GM23248 (cell line): ENCODE data around the gene DNASE1L2. TPM values are rescaled to one million over a fixed set of nuclear protein-coding genes. Genes with fewer than 3 reads are reported as not detected.
A peak's percentile ranks its signal among the peaks of the same experiment; 100 is the strongest.

ENCODE experiments used
- DNase-seq: peaks from one replicate; pipeline ENCODE4 v3.0.0-alpha.2; 2015
- H2AFZ ChIP-seq: fragments of 200-600 bp; sonication (generic); 2 replicates; pipeline ENCODE4 v1.6.1; 2016; ENCODE audit warnings: antibody characterized with exemption
- H3F3A ChIP-seq: fragments of 200-600 bp; sonication (generic); 2 replicates; pipeline ENCODE4 v1.6.1; 2016; ENCODE audit warnings: mild to moderate bottlenecking, antibody characterized with exemption, mixed run types; ENCODE audit not compliant: insufficient read depth
- H3K27ac ChIP-seq: fragments of 200-600 bp; sonication (generic); 2 replicates; pipeline ENCODE4 v1.5.1; 2016; ENCODE audit warnings: mild to moderate bottlenecking
- H3K27me3 ChIP-seq: fragments of 200-600 bp; sonication (generic); replicated peaks from 2 replicates; pipeline ENCODE4 v1.6.1; 2016; ENCODE audit warnings: mild to moderate bottlenecking; ENCODE audit not compliant: insufficient read depth
- H3K36me3 ChIP-seq: fragments of 200-600 bp; sonication (generic); 2 replicates; pipeline ENCODE4 v1.6.1; 2016; ENCODE audit warnings: low read depth, mild to moderate bottlenecking
- H3K4me1 ChIP-seq: fragments of 200-600 bp; sonication (generic); 2 replicates; pipeline ENCODE4 v1.6.1; 2016; ENCODE audit warnings: mild to moderate bottlenecking; ENCODE audit not compliant: insufficient read depth
- H3K4me2 ChIP-seq: fragments of 200-600 bp; sonication (generic); one replicate; pipeline ENCODE4 v1.6.1; 2016; ENCODE audit warnings: mild to moderate bottlenecking; ENCODE audit not compliant: unreplicated experiment
- H3K4me3 ChIP-seq: fragments of 200-600 bp; sonication (generic); 2 replicates; pipeline ENCODE4 v1.5.1; 2016; ENCODE audit warnings: mild to moderate bottlenecking
- H3K79me2 ChIP-seq: fragments of 200-600 bp; sonication (generic); 2 replicates; pipeline ENCODE4 v1.6.1; 2016; ENCODE audit warnings: mild to moderate bottlenecking; ENCODE audit not compliant: insufficient read depth
- H3K9ac ChIP-seq: fragments of 200-600 bp; sonication (generic); 2 replicates; pipeline ENCODE4 v1.6.1; 2016; ENCODE audit warnings: mild to moderate bottlenecking
- H3K9me2 ChIP-seq: fragments of 200-600 bp; sonication (generic); 2 replicates; pipeline ENCODE4 v1.6.1; 2016; ENCODE audit warnings: mixed run types, mild to moderate bottlenecking, moderate library complexity; ENCODE audit not compliant: insufficient read depth
- H3K9me3 ChIP-seq: fragments of 200-600 bp; sonication (generic); one replicate; pipeline ENCODE4 v1.6.1; 2017; ENCODE audit warnings: low read depth
- H4K20me1 ChIP-seq: fragments of 200-600 bp; sonication (generic); 2 replicates; pipeline ENCODE4 v1.6.0; 2016; ENCODE audit not compliant: insufficient read depth
- EZH2 ChIP-seq: fragments of 200-600 bp; sonication (generic); IDR thresholded peaks from 2 replicates; pipeline ENCODE4 v1.6.1; 2018; ENCODE audit warnings: antibody characterized with exemption, mild to moderate bottlenecking; ENCODE audit not compliant: insufficient read depth, poor library complexity, severe bottlenecking
- EZH2phosphoT487 ChIP-seq: fragments of 200-600 bp; sonication (generic); IDR thresholded peaks from 2 replicates; pipeline ENCODE4 v1.6.1; 2018; ENCODE audit warnings: antibody characterized with exemption, moderate library complexity, mild to moderate bottlenecking, low read depth; ENCODE audit not compliant: insufficient read depth
- WGBS, 2 experiments: methylation state at CpG; one replicate each; pipeline ENCODE4 v1.1.6; 2015 to 2017; ENCODE audit warnings: low lambda C conversion rate in 2 of 2, low coverage in 1 of 2; ENCODE audit errors: missing lambda C conversion rate in 2 of 2; 5-methylcytosine and 5-hydroxymethylcytosine counted together
- in situ Hi-C: fragments of 300-500 bp; cut with MboI; formaldehyde crosslinking; loops from 2 replicates; pipeline ENCODE4 v1.15.0; 2020
- polyA plus RNA-seq: library from polyadenylated mRNA; unstranded; fragments of >200 nt; fragmentation: Nextera tagmentation; extraction: Ambion mirVana; gene quantifications from 2 replicates; pipeline ENCODE4 v1.2.1, GENCODE V29; 2016
- total RNA-seq: library from RNA; depleted of rRNA; stranded (reverse); fragments of >200 nt; shearing (Covaris generic); gene quantifications from 2 replicates; pipeline ENCODE4 v1.2.3, GENCODE V29; 2014

DNASE1L2 gene
- total and polyA plus RNA-seq, 2 experiments from 2014 or later: 0.89 TPM; not detected in 1

GRCh38 chr16:2223942-2224486 lies 12.2 kb upstream of the DNASE1L2 start:
- Histone ChIP-seq H3K4me1 (peaks cover 19% of the 10 kb centered on the region), H3K4me3 (peak overlapping the region; percentile 83), H3K4me2 (peak overlapping the region; percentile 90), H3K27me3 (no peaks in the 10 kb centered on the region), H3K9me2 (no peaks in the 10 kb centered on the region), H2AFZ (peak overlapping the region; percentile 72), H3K27ac (peak overlapping the region; percentile 51), H3K36me3 (no peaks in the 10 kb centered on the region), H3K79me2 (peaks cover 54% of the 10 kb centered on the region), H4K20me1 (no peaks in the 10 kb centered on the region), H3K9me3 (no peaks in the 10 kb centered on the region), H3F3A (no peaks in the 10 kb centered on the region), H3K9ac (peak overlapping the region; percentile 89)
- TF ChIP-seq EZH2phosphoT487 (no peak), EZH2 (no peak)
- peak; percentile 74 for DNase-seq
- WGBS, 2 experiments: 7 to 8% methylated on average over 22 of the region's 22 CpGs
- in situ Hi-C loops: no loop called here

GRCh38 chr16:2226245-2226793 lies 9.9 kb upstream of the DNASE1L2 start:
- Histone ChIP-seq H3K27ac (no peak overlapping the region), H3F3A (no peaks in the 10 kb centered on the region), H4K20me1 (no peaks in the 10 kb centered on the region), H3K4me1 (peaks cover 19% of the 10 kb centered on the region), H3K4me2 (no peak overlapping the region), H3K9me2 (no peaks in the 10 kb centered on the region), H3K27me3 (no peaks in the 10 kb centered on the region), H3K4me3 (no peak overlapping the region), H3K9ac (no peak overlapping the region), H3K79me2 (peaks cover 56% of the 10 kb centered on the region), H3K9me3 (no peaks in the 10 kb centered on the region), H3K36me3 (no peaks in the 10 kb centered on the region; the same call in 1 of the 2 replicates), H2AFZ (no peak overlapping the region)
- in situ Hi-C loops: no loop called here
- DNase-seq: no peak
- TF ChIP-seq EZH2phosphoT487: no peak
- no peak for TF ChIP-seq EZH2
- 77 to 78% methylated on average over 9 of the region's 9 CpGs for WGBS, 2 experiments

GRCh38 chr16:2226918-2227317 lies 9.3 kb upstream of the DNASE1L2 start:
- 94 to 98% methylated on average over 6 of the region's 6 CpGs for WGBS, 2 experiments
- peaks cover 56% of the 10 kb centered on the region for H3K79me2 ChIP-seq
- H3K4me1 ChIP-seq: peaks cover 19% of the 10 kb centered on the region
- no peaks in the 10 kb centered on the region for H3K9me3 ChIP-seq
- H4K20me1 ChIP-seq: no peaks in the 10 kb centered on the region
- H3K9ac ChIP-seq: no peak overlapping the region
- no peaks in the 10 kb centered on the region for H3F3A ChIP-seq
- no peak overlapping the region for H3K4me3 ChIP-seq
- no peak overlapping the region for H3K27ac ChIP-seq
- DNase-seq: no peak
- H3K27me3 ChIP-seq: no peaks in the 10 kb centered on the region
- in situ Hi-C loops: no loop called here
- H3K36me3 ChIP-seq: no peaks in the 10 kb centered on the region; the same call in 1 of the 2 replicates
- H3K4me2 ChIP-seq: no peak overlapping the region
- TF ChIP-seq EZH2phosphoT487: no peak
- no peak for TF ChIP-seq EZH2
- H3K9me2 ChIP-seq: no peaks in the 10 kb centered on the region
- H2AFZ ChIP-seq: no peak overlapping the region

DNA sequence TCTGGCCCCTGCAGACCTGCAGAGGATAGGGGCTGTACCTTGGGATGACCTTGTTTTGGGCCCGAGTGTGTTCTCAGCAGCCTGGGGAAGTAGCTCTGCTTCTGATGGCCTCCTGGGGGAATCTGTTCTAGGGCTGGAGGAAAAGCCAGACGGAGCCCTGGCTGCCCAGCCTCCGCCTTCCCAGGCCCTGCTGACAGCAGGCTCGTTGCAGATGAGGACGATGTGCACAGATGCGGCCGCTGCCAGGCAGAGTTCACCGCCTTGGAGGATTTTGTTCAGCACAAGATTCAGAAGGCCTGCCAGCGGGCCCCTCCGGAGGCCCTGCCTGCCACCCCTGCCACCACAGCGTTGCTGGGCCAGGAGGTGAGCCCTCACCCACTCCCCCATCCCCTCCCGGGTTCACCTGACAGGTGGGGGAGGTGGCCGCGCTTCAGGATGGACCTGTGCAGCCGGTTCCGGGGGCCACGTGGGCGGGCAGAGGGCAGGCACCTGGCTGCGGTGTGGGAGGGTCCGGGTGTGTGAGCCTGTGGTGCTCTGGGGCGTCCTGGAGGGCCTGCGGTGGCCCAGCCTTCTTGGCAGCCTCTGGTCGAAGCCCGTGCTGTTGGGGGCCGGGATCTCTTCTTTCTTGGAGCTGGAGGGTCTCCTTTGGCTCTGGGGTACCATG lies 8.0 kb upstream of the DNASE1L2 start:
- Histone ChIP-seq H3K36me3 (no peaks in the 10 kb centered on the region; the same call in 1 of the 2 replicates), H3F3A (no peaks in the 10 kb centered on the region), H3K9ac (no peak overlapping the region), H3K4me1 (peaks cover 19% of the 10 kb centered on the region), H3K79me2 (peaks cover 56% of the 10 kb centered on the region), H3K27ac (no peak overlapping the region), H2AFZ (no peak overlapping the region), H3K9me3 (no peaks in the 10 kb centered on the region), H3K27me3 (no peaks in the 10 kb centered on the region), H4K20me1 (no peaks in the 10 kb centered on the region), H3K4me2 (no peak overlapping the region), H3K9me2 (no peaks in the 10 kb centered on the region), H3K4me3 (no peak overlapping the region)
- TF ChIP-seq EZH2phosphoT487 (no peak), EZH2 (no peak)
- WGBS, 2 experiments: 91 to 95% methylated on average over 21 to 25 of the region's 25 CpGs
- in situ Hi-C loops: no loop called here
- DNase-seq: no peak
